COR-L47 (cell line): ENCODE measurements around the gene EDN2.

Source experiments
- DNase-seq: peaks from one replicate; lab custom pipeline; 2025; lab: John Stamatoyannopoulos, UW

The EDN2 gene

DNA sequence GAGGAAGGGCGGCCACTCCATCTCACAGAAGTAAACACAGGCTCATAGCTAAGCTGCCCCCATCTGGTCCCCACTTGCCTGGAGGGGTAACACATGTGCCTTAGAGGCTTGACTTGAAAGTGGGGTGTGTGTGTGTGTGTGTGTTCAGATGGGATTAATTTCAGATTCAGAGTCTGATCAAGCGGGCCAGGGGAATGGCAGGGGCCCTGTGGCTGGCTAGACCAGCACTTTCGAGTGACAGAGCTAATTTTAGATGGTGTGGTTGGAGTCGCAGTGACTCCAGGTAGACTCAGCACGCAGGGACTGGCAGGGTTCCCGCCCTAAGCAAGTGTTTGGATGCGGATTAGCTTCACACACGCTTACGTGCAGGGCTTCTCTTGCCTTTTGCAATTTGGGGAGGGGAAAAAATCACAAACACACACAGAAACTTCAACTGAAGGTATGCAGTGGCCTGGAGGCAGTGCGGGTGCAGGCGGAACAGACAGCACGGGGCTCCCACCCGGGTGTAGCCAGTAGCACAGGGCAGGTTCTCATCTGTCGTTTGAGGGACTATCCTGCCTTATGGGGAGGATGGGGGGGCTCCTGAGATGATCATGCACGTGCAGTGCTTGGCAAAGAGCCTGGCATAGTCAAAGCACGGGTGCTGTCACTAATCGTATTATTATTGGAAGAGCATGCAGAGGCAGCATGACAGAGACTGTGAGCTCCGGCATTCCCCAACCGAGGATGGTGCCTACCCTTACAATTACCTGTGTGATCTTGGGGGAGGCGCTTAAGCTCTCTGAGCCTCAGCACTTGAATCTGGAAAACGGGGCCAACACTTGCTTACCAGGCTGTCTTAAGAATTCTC lies 1.3 kb downstream of the EDN2 start:
- peak; percentile 56 for DNase-seq

DNA sequence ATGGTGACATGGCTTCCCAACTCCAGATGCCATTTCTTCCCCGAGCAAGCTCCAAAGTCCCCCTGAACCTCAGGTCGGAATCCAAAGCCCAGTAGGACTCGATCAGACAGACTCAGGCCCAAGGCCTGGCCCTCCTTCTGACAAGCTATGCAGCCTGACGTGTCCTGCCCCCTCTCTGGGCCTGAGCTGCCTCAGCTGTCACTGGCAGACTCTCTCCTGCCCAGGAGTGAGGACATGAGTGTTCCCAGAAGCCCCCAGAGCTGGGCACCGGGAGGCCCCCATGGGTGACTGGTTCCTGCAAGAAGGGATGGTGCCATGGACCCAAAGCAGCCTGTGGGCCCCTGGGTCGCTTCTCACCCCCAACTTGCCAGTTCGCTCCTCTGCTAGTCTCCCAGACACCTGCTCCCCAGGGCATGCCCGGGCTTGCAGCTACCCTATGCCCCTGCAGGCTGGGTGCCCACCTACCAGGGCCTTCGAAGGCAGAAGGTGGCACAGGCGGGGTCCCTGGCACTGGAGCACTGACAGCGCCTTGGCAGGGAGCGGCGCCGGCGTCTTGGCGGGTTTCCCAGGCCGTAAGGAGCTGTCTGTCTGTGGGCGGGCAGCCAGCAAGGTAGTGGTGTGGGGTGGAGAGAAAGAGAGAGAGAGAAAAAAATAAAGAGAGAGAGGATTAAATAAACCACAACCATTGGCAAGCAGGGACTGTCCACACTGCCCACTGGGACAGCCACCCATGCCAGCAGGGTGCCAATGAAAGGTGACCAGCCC lies 2.3 kb downstream of the EDN2 start:
- peak; percentile 95 for DNase-seq

DNA sequence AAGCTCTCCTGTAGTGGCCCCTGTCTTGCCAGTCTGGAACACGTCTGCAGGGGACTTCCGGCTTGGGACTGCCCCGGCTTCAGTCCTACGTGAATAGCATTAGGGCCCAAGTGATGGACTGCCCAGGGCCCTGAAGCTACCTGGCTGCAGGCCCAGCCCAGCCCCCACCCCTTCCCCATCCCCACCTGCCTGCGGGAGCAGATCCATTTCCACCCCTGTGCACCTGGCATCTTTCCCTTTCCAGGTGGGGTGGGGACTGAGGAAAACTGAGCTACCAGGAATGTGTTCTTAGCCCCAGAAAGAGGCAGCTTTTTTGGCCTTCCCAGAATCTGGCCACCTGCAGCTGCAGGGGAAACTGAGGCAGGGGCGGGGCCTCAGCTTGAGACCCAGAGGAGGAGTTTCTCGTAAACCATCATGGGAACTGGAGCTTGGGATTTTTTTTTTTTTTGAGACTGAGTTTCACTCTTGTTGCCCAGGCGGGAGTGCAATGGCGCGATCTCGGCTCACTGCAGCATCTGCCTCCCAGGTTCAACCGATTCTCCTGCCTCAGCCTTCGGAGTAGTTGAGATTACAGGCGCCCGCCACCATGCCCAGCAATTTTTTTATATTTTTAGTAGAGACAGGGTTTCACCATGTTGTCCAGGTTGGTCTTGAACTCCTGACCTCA lies 3.2 kb downstream of the EDN2 start:
- DNase-seq, result peak; percentile 81

DNA sequence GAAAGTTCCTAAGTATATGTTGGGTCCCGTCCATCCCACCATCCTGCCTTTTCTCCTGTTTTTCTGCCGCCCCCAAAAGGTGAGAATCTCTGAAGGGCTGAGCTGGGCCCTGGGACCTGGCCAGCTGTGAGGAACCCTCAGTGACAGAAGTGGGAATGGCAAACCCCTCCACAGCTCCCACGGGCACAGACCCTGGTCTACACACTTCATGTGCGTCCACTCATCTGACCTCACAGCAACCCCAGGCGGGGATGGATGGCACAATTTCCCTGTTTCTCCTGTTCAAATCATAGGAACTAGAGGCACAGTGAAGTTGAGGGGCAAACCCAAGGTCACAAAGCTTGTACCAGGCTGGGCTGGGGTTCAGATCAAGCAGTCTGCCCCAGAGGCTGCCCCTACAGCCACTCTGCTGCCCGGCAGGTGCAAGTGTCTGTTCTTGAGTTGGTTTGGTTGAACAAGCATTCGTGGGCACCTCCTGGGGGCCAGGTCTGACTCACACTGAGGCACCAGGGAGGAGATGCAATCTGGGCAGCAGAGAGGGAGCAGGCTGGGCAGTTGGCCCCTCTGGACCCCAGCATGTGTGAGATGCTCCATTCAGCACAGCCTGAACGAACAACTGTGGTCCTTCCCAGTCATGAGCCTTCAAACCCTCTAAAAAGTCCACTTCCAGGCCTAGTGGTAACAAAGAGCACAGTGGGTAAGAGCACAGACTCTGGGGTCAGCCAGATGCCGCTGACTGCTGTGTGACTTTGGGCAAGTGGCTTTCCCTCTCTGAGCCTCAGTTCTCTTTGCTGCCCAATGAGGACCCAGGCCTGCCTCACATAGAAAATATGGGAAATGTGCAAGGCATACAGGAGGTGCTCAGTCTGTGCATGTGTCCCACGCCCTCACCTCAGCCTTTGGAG lies 4.0 kb downstream of the EDN2 start:
- DNase-seq, result no peak

DNA sequence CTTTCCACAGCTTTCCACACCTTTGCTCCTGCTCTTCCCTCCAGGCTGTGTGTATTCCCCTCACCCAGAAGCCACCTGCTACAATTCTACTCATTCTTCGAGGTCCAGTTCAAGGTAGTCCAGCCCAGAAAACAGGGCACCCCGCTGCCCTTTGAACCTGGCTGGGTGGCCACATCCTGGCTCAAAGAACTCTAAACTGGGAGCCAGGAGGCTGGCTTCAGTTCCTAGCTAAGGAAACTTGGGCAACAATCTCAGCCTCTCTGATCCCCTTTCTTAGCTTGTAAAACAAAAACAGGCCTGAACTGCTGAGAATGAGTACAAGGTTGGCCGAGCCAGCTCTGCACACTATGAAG lies 4.7 kb downstream of the EDN2 start:
- DNase-seq, result no peak

DNA sequence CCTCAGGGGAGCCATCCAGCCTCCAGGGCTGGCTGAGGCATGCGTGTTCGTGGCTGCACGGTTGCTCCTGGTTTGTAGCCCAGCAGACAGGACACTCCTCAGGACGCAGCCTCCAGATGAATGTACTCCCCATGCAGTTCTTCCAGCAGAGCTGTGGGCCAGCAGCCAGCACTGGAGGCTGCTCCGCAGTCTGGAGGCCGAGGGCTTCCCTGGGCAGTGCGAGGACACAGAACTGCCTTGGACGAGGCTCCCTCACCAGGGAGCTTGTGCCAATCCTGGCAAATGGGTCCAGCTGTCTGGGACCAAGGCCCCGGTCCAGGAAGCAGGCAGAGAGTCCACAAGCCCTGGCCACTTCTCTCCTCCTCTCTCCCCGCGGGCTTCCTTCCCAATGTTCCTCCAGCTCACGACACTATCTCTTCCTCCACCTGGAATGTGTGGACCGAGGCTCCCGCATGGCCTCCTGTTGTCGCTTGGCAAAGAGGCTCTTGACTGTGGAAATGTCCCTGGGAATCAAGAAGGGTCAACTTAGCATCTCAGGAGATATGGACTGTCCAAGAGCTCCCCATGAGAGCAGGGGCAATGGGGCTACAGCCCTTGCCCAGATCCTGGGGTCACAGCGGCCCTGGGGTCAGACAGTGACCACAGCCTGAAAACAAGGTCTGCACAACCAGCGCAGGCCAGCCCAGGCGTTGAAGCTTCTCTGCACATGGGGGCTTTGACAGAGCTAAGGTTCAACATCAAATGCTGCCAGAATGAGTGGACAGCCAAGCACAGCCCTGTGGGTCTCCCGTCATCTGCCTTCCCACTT lies 5.3 kb downstream of the EDN2 start:
- DNase-seq, result no peak

DNA sequence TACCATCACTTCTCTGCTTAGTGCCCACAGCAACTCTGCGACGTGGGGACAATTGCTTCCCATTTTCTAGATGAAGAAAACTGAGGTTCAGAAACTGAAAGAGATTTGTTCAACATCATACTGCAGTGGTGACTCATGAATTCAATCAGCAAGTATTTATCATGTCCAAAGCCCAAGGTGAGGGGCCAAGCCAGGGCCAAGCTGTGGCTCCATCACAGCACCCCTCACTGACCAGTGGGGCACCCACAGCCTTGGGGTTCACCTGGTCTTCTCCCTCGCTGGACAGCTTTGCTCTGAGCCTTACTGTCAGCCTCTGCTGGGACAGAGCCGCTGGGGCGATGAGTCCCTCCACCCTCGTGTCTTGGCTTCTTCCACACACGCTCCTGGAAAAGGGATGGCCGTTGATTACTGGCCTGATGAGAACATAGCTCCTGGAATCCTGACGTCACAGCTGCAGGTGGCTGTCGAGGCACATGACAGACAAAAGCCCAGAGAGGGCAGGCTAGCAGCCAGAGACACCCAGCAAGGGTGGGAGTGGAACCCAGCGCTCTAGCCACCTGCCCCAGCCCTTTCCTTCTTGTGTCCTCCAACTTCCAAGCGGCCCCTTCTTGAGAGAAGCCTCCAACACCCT lies 6.2 kb downstream of the EDN2 start:
- DNase-seq, result no peak

DNA sequence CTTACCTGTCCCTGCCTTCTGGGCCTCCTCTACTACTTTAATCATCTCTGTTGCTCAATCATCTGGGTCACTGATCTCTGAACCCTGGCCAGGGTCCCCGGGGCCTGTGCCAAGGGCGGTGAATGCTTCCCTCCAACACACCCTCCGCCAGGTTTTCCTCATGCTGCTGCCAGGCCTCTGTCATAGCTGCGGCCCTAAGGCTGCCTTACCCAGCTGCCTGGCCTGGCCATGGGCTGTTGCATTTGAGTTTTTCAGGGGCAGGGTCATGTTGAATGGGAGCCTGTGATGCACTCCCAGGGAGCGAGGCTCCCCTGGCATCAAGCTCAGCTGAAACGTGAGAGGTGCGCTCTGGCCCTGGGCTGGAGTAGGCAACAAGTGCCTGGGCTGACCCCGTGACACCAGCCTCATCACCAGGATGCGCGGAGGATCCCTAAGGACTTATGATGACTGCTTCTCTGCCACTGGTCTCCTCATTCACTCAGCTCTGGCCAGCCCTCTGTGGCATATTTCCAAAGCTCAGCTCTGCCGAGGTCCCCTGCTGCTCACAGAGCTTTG lies 7.6 kb downstream of the EDN2 start:
- peak; percentile 60 for DNase-seq

DNA sequence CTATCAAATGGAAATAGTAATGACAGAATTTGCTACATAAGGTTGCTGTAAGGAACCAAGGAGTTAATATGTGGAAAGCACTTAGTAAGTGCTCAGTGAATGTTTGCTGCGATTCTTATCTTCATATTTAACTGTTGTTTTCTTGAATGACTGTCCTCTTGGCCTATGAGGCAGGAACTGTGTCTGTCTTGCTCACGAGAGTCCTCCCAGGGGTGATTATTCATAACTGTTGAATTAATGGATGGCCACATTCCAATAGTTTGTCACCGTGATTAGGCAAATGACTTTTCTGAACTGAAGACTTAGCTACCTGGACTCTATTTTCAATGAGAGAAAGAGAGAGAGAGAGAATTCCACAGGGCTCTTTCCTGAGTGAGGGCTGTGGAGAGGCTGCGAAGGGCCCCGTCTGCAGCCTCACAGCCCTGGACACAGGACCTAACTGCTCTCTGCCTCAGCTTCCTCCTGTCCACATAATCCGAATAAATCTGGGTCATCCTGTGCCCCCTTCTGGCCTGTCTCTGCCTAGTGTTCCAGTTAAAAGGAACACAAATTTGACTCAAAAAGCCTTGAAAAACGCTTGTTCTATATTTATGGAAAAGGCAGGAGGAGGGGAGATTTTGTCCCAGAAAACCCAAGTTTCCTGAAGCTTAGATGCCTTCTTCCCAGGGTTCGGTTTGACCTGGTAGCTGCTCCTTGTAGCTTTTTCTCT lies 8.5 kb downstream of the EDN2 start:
- DNase-seq, result no peak

DNA sequence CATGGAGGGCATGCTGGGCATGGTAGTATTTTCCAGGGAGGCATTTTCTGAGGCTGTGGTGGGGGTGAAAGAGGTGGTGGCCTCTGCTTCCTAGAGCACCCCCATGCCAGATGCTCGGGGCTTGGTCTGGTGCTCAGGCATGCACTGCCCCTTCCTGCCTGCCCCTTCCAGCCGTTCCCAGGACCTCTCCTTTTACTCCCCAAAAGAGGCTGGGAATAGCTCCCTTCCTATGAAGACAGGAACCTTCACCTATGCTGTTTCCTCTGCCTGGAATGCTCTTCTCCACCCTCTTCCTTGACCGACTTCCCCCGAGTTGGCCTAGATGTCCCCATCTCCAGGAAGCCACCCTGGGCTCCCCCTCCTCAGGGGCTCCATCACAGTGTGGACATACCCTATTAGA lies 9.1 kb downstream of the EDN2 start:
- DNase-seq, result no peak

DNA sequence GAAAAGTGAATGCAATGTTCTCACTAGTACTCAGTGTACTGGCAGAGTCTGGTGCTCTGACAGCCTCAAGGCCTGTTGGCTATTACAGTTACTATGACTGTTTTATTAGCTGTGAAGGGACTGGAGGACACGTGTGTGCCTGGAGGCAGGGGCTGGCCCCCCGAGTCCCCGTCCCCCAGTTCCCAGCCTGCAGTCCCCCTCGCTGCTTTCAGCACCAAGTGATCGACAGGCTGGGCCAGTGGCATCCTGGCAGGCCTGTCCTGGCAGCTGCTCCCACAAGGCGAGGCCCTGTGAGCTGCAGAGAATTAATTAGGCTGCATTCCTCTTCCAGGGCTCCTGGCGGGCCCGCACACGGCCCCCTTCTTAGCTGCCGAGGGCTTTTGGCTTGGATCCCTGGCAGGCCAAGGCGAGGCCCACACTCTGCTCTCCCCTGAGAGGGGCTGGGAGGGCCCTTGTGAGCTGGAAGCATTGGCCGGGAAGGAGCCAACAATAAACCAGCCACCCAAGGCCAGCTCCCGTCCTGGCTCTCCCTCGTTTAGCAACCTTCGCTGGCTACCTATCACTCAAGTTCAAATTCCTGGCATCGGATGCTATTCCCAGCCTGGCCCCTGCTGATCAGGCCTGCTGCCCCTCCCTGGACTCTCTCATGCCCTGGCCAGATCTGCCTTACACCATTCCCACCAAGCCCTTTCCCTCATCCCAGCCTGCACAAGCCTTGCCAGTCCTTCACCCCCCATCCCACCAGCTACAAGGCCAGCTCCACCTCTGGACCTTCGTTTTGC lies 9.8 kb downstream of the EDN2 start:
- peak; percentile 52 for DNase-seq

DNA sequence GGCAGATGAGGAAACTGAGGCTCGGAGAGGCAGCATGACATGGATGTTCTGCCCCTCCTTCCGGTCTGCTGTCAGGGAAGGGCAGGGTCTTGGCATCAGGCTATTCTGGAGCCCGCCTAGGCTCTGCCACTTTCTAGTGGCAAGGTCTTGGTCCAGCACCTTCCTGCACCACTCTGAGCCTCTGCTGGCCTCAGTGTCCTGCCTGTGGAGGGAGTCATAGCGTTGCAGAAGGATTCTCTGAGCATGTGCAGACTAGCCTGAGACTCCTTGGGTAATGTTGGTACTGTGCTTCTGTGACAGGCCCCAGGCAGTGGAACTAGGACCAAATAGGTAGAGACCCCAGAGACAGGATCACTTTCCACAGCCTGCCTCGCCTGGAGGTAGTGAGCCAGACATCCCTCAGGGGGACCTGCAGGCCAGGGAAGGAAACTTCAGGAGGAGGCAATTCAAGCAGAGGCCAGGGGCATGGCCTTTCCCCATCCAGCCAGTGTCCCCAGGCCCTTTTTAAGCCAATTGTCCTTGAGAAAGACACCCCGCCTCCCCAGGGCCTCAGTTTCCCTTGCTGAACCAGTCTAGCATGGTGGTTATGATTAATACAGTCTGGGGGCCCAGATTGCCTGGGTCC lies 10.6 kb downstream of the EDN2 start:
- DNase-seq, result no peak

DNA sequence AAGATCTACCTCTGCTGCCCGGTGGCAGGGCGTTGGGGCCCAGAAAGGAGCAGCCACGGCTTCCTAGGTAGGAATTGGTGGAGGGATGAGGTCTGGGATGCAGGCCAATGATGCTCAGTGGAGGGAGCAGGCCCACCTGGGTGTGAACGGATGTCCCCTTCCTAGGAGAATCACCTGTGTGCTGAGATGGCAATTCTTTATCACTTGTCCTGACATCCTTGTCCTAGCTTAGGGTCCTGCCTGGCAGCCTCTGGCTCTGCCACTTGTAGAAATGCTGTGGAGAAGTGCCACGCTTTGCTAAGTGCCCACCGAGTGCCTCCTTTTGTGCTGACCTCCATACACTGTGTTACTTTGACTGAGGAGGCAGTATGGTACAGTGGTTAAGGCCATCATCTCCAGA lies 12.8 kb downstream of the EDN2 start:
- no peak for DNase-seq

DNA sequence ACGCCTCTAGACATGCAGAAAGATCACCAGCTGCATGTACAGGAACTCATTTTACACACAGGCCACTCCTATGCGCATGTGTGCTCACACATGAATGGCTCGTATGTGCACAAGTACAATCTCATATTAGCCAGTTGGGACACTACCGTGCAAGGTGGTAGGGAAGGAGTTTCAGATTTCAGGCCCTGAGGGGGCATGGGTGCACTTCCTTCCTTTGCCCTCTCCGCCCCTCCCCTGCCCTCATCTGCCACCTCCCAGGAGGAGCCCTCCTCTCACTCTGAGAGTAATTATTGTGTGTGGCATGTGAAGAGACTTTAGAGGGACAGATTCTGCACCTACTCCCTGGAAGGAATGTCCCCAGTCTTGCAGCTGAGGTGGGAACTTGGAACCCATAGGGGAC lies 14.8 kb downstream of the EDN2 start:
- DNase-seq, result no peak

DNA sequence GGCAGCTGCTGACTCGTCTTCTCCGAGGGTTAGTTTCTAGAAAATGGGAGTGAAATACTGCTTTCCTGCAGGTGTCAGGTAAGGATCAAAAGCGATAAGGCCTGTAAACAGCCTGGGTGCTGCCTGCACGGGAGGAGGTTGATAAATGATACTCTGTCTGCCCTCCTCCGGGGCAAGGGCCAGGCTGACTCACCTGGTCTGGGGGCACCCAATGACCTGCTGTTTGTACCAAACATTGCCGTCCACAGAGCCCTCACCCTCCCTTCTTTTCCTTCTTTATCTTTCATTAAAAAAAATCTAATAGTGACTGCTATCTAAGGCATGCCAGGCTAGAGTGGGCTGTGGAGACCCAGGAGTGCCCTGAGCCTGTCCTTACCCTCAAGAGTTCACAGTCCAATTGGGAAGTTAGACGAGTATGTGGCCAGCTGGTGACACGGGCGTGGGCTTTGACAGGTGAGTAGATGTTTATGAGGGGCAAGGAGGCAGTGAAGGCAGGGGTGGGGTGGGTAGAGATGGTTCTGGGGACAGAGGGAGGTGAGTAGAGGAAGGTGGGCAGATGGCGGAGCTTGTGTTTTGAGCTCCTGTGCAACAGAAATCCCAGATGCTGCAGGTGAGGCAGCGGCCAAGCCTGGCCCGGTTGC lies 16.2 kb downstream of the EDN2 start:
- DNase-seq, result no peak

DNA sequence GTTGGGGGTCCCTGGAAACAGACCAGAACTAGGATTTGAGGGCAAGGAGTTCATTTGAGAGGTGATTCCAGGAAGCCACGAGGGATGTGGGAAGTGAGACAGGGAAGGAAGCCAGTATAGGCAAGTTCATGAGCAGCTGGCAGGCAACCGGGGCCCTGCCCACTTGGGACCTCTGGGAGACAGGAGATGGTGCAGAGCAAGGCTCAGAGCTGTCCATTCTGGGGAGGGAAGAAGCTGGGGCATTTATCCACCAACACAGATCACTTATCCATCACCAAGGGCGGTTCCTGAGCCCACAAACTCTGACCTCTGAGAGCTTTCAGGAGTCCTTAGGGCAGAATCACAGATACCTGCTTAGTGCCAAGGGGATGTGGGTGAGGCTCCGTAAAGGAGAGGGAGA lies 16.8 kb downstream of the EDN2 start:
- no peak for DNase-seq

DNA sequence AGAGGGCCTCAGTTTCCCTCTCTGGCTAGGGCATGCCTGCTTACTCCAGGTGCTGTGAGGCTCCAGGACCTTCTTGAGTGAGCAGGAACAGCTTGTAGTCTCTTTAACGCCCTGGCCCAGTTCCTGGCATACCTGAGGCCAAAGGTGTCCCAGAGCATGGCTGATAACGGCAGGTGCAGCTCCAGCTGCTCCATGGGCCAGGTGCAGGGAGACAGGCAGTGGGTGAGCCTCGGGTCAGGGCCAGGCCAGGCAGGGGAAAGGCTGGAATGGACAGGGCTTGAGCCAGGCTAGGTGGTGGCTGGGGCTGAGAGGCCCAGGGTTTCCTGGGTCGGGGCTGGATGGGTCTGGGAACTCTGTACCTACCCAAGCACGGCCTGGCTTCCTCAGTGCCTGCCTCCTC lies 18.3 kb downstream of the EDN2 start:
- no peak for DNase-seq

DNA sequence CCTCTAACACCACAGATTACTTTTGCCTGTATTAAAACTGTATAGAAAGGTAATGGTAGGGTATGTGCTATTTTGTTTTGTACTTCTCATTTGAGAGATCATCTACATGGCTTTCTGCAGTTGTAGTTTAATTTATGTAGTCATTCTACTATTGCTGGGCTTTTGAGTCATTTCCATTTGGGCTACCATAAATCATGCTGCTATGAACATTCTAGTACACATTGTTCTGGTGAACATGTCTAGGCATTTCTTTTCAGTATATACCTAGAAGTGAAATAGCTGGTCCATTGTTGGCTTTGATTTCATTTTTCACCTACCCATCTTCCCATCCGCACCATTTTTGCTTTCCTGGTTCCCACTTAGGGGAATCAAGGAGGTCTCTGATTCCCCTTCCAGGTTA lies 18.7 kb downstream of the EDN2 start:
- DNase-seq, result no peak
